CD14-positive monocyte (primary cell): Measurements from ENCODE around the gene RPGRIP1L. TPM values are rescaled to one million over a fixed set of nuclear protein-coding genes. Genes with fewer than 3 reads are reported as not detected.

Source experiments
- DNase-seq, 3 donors: peaks; one replicate each; pipeline ENCODE4 v3.0.0-alpha.2; 2011 to 2022
- H2AFZ ChIP-seq: 2 replicates; pipeline ENCODE4 v1.6.0; 2012; ENCODE audit warnings: mild to moderate bottlenecking, low read depth, low read length, inconsistent platforms; ENCODE audit not compliant: insufficient read depth, poor library complexity, severe bottlenecking
- H3K27ac ChIP-seq, 2 donors: 1 replicate in 1 of 2; 2 replicates in 1 of 2; pipeline ENCODE4 v1.5.1; 2012 to 2013; ENCODE audit warnings: low read length in 2 of 2, control low read depth in 1 of 2, inconsistent platforms in 1 of 2, low read depth in 1 of 2, mild to moderate bottlenecking in 1 of 2
- H3K27me3 ChIP-seq, 2 donors: one replicate each; pipeline versions ENCODE4 v1.6.0 to v1.6.1; 2011 to 2013; ENCODE audit warnings: low read length in 2 of 2; ENCODE audit not compliant: control insufficient read depth in 2 of 2, insufficient read depth in 2 of 2
- H3K36me3 ChIP-seq, 2 donors: replicated peaks in 1 of 2; 1 replicate in 1 of 2; 2 replicates in 1 of 2; pipeline versions ENCODE4 v1.5.1 to v1.6.1; 2012 to 2013; ENCODE audit warnings: low read length in 2 of 2, control low read depth in 1 of 2, inconsistent platforms in 1 of 2, mild to moderate bottlenecking in 1 of 2; ENCODE audit not compliant: insufficient read depth in 2 of 2, control insufficient read depth in 1 of 2
- H3K4me1 ChIP-seq, 2 donors: 1 replicate in 1 of 2; 2 replicates in 1 of 2; pipeline versions ENCODE4 v1.5.1 to v1.6.1; 2012 to 2013; ENCODE audit warnings: low read length in 2 of 2, control low read depth in 1 of 2, inconsistent platforms in 1 of 2, mild to moderate bottlenecking in 1 of 2, moderate library complexity in 1 of 2; ENCODE audit not compliant: insufficient read depth in 2 of 2, control insufficient read depth in 1 of 2
- H3K4me2 ChIP-seq: replicated peaks from 2 replicates; pipeline ENCODE3; 2012; ENCODE audit warnings: low read length, moderate library complexity, mild to moderate bottlenecking; ENCODE audit not compliant: poor library complexity, severe bottlenecking; ENCODE audit errors: extremely low read depth
- H3K4me3 ChIP-seq, 3 experiments: fragments of 200-600 bp in 1 of 3; sonication (generic) in 1 of 3; replicated peaks in 1 of 3; 1 replicate in 2 of 3; 2 replicates in 1 of 3; pipeline ENCODE4 v1.5.1; 2011 to 2013; ENCODE audit warnings: low read length in 3 of 3, mild to moderate bottlenecking in 3 of 3, control low read depth in 2 of 3, low read depth in 2 of 3, inconsistent platforms in 1 of 3, moderate library complexity in 1 of 3
- H3K79me2 ChIP-seq: 2 replicates; pipeline ENCODE4 v1.6.0; 2012; ENCODE audit warnings: mild to moderate bottlenecking, control low read depth, inconsistent platforms, low read length, moderate library complexity; ENCODE audit not compliant: insufficient read depth
- H3K9ac ChIP-seq: 2 replicates; pipeline ENCODE4 v1.6.0; 2017; ENCODE audit warnings: low read length, mild to moderate bottlenecking; ENCODE audit not compliant: insufficient read depth, poor library complexity, severe bottlenecking
- H3K9me3 ChIP-seq, 2 donors: replicated peaks in 1 of 2; 1 replicate in 1 of 2; 2 replicates in 1 of 2; pipeline versions ENCODE4 v1.5.1 to v1.6.1; 2012 to 2013; ENCODE audit warnings: low read length in 2 of 2, control low read depth in 1 of 2; ENCODE audit not compliant: control insufficient read depth in 1 of 2, insufficient read depth in 1 of 2
- H4K20me1 ChIP-seq: 2 replicates; pipeline ENCODE4 v1.6.0; 2012; ENCODE audit warnings: mild to moderate bottlenecking, low read length, control low read depth, moderate library complexity; ENCODE audit not compliant: insufficient read depth
- H3K27ac Mint-ChIP-seq, 7 donors: one replicate each; pipeline ENCODE4 v1.8.0; 2020; ENCODE audit warnings: mild to moderate bottlenecking in 7 of 7, mixed read lengths in 7 of 7, moderate library complexity in 6 of 7, inconsistent platforms in 2 of 7
- H3K27me3 Mint-ChIP-seq, 3 donors: one replicate each; pipeline ENCODE4 v1.8.0; 2021 to 2022; ENCODE audit warnings: low read depth in 3 of 3, mild to moderate bottlenecking in 3 of 3, mixed read lengths in 3 of 3, moderate library complexity in 3 of 3, inconsistent platforms in 1 of 3
- H3K36me3 Mint-ChIP-seq, 2 donors: one replicate each; pipeline ENCODE4 v1.8.0; 2020; ENCODE audit warnings: mixed read lengths in 2 of 2, inconsistent platforms in 1 of 2, mild to moderate bottlenecking in 1 of 2
- H3K4me1 Mint-ChIP-seq: one replicate; pipeline ENCODE4 v1.8.0; 2020; ENCODE audit warnings: mild to moderate bottlenecking, mixed read lengths
- H3K4me3 Mint-ChIP-seq, 2 donors: one replicate each; pipeline ENCODE4 v1.8.0; 2020; ENCODE audit warnings: mild to moderate bottlenecking in 2 of 2, mixed read lengths in 2 of 2, moderate library complexity in 1 of 2
- H3K9me3 Mint-ChIP-seq, 7 donors: one replicate each; pipeline ENCODE4 v1.8.0; 2020 to 2022; ENCODE audit warnings: mixed read lengths in 7 of 7, mild to moderate bottlenecking in 6 of 7, moderate library complexity in 6 of 7, inconsistent platforms in 2 of 7
- WGBS: methylation state at CpG from one replicate; pipeline ENCODE4 v1.1.5; 2013; ENCODE audit warnings: missing lambda C conversion rate; ENCODE audit not compliant: insufficient coverage; 5-methylcytosine and 5-hydroxymethylcytosine counted together
- intact Hi-C, 2 donors: fragments of 100-400 bp; cut with micrococcal nuclease; formaldehyde crosslinking; loops; one replicate each; pipeline versions ENCODE4 v1.15.0 to v1.15.1; 2023
- polyA plus RNA-seq, 3 donors: library from polyadenylated mRNA; depleted of rRNA in 1 of 3; unstranded in 2 of 3; stranded (reverse) in 1 of 3; fragments of 300-500 nt in 2 of 3; fragments of >200 nt in 1 of 3; fragmentation: Illumina TruSeq in 2 of 3; gene quantifications; 1 replicate in 2 of 3; 2 replicates in 1 of 3; pipeline ENCODE4 v1.2.3, GENCODE V29; 2012 to 2021
- TF ChIP-seq, protein P1 (sequence below): fragments of 200-600 bp; IDR thresholded peaks from one replicate; pipeline ENCODE4 v1.8.0; 2022; ENCODE audit warnings: antibody characterized with exemption, mild to moderate bottlenecking

Gene RPGRIP1L
- polyA plus RNA-seq, 3 donors, result 0.11 to 0.18 TPM; not detected in 1

DNA sequence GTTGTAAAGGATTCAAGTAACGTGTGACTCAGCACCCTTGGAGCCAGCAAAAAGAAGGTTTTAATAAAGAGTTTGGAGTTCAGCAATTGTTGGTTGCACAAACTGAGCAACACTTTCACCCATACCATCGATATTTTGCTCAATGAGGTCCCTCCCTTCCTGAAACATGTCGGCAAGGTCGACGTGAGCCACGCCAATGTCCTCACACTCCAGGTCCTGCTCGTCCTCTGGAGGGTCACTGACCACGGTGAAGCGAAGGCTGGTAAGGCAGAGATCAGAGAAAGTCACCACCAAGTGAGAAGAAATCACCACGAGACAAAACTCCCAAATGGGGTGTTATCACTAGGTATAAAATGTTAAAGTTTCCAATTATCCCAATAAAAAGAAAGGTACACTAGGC is 98.3 kb downstream of the RPGRIP1L start:
- intact Hi-C loops, result no loop called here
- TF ChIP-seq, protein P1, sequence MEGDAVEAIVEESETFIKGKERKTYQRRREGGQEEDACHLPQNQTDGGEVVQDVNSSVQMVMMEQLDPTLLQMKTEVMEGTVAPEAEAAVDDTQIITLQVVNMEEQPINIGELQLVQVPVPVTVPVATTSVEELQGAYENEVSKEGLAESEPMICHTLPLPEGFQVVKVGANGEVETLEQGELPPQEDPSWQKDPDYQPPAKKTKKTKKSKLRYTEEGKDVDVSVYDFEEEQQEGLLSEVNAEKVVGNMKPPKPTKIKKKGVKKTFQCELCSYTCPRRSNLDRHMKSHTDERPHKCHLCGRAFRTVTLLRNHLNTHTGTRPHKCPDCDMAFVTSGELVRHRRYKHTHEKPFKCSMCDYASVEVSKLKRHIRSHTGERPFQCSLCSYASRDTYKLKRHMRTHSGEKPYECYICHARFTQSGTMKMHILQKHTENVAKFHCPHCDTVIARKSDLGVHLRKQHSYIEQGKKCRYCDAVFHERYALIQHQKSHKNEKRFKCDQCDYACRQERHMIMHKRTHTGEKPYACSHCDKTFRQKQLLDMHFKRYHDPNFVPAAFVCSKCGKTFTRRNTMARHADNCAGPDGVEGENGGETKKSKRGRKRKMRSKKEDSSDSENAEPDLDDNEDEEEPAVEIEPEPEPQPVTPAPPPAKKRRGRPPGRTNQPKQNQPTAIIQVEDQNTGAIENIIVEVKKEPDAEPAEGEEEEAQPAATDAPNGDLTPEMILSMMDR, result no peak
- Histone ChIP-seq H3K36me3 (no peaks in the 10 kb centered on the region), H3K27me3 (no peaks in the 10 kb centered on the region), H3K9me3 (no peaks in the 10 kb centered on the region), H3K4me1 (no peaks in the 10 kb centered on the region), H3K4me2 (no peak overlapping the region), H3K27ac (no peak overlapping the region), H2AFZ (no peak overlapping the region), H3K9ac (no peak overlapping the region), H4K20me1 (no peaks in the 10 kb centered on the region), H3K4me3 (no peak overlapping the region), H3K79me2 (no peaks in the 10 kb centered on the region)
- WGBS, result 100% methylated on average over 6 of the region's 10 CpGs
- Mint-ChIP-seq H3K9me3 (peaks cover 0 to 2% (median 0%) of the 10 kb centered on the region in 7 donors), H3K36me3 (no peaks in the 10 kb centered on the region), H3K4me1 (no peaks in the 10 kb centered on the region), H3K4me3 (no peak overlapping the region), H3K27me3 (no peaks in the 10 kb centered on the region), H3K27ac (no peak overlapping the region)
- no peak for DNase-seq

DNA sequence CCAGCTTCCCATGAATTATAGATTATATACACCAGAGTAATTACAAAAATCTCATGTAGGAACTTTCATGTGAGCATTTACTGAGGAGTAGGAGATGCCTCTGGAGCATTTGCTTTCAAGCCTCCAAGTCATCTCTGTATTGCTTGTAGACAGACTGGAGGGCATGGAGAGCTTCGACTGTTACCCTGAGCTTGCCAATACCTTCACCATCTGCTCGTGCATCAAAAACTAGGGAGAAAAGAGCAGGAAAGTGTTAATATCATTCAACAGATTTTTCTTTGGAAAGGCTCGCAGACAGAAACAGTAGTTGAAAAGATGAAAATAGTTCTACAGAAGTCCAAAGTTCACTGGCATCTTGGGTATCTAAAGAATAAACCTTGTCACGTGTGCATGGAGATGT is 101.7 kb downstream of the RPGRIP1L start:
- H3K27me3 Mint-ChIP-seq, result peaks cover 0 to 1% (median 0%) of the 10 kb centered on the region in 3 donors
- peaks cover 0 to 2% (median 0%) of the 10 kb centered on the region in 7 donors for H3K9me3 Mint-ChIP-seq
- no peaks in the 10 kb centered on the region for H3K4me1 Mint-ChIP-seq
- no peaks in the 10 kb centered on the region for H3K4me1 ChIP-seq
- H3K4me2 ChIP-seq, result no peak overlapping the region
- no peak overlapping the region for H3K9ac ChIP-seq
- H3K79me2 ChIP-seq, result no peaks in the 10 kb centered on the region
- no peak overlapping the region for H3K27ac ChIP-seq
- no peak overlapping the region for H3K27ac Mint-ChIP-seq
- H3K4me3 Mint-ChIP-seq, result no peak overlapping the region
- no peak for DNase-seq
- H4K20me1 ChIP-seq, result no peaks in the 10 kb centered on the region
- no peaks in the 10 kb centered on the region for H3K36me3 ChIP-seq
- TF ChIP-seq, protein P1, result no peak
- H3K36me3 Mint-ChIP-seq, result no peaks in the 10 kb centered on the region
- no peaks in the 10 kb centered on the region for H3K27me3 ChIP-seq
- no CpG with 5 or more reads among the region's 4 CpGs for WGBS
- H3K4me3 ChIP-seq, result no peak overlapping the region
- H3K9me3 ChIP-seq, result no peaks in the 10 kb centered on the region
- H2AFZ ChIP-seq, result no peak overlapping the region
- intact Hi-C loops, result no loop called here
